HT-29 (cell line): Measurements from ENCODE around the gene RNFT2. TPM values are rescaled to one million over a fixed set of nuclear protein-coding genes. Genes with fewer than 3 reads are reported as not detected.

Experiments used
- DNase-seq: peaks from one replicate; pipeline ENCODE4 v3.0.0-alpha.2; 2015; ENCODE audit warnings: low spot score
- total RNA-seq: library from RNA; depleted of rRNA; stranded (reverse); fragments of >200 nt; shearing (Covaris generic); gene quantifications from 2 replicates; pipeline ENCODE4 v1.2.3, GENCODE V29; 2014

Gene RNFT2
- total RNA-seq, 1 experiment from 2014 or later: 16.2 TPM

DNA sequence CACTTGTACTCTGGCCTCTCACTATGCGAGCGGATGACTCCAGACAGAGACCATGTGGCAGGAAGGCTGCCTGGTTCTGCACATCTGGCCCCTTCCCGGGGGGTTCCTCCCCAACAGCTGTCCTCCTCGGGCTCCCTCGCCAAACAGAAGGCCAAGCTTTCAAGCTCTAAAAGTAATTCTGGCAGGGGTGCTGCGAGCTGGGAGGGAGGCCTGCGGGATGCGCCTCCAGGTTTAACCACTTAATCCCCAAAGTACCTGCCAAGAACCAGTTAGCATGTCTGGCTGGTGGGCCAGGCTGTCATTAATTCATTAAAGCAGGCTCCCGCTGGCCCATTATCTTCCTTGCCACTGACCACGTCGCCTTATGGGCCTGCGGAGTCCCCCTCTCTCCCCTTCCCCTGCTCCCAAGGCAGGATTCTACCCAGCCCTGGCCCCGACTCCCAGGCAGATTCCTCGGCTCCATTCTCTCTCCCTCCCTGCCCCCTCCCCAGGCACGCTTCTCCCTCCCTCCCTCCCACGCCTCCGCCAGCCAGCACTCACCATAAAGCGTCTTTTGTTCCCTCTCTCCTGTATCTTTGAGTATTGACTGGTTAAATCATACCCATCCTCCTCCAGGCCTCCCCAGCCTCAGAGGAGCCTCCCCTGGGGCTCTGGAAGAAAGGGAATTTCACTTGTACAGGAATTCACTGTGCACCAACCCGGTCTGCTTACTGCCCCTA is 138.2 kb downstream of the RNFT2 start:
- no peak for DNase-seq

- no peak for DNase-seq
Measured at GRCh38 chr12:116878567-116879508, 140.7 kb downstream of the RNFT2 start.

GRCh38 chr12:116879509-116880212 is 141.5 kb downstream of the RNFT2 start:
- DNase-seq: no peak

GRCh38 chr12:116880213-116880816 is 142.2 kb downstream of the RNFT2 start:
- DNase-seq: no peak

GRCh38 chr12:116880817-116881324 is 142.8 kb downstream of the RNFT2 start:
- DNase-seq: no peak

DNA sequence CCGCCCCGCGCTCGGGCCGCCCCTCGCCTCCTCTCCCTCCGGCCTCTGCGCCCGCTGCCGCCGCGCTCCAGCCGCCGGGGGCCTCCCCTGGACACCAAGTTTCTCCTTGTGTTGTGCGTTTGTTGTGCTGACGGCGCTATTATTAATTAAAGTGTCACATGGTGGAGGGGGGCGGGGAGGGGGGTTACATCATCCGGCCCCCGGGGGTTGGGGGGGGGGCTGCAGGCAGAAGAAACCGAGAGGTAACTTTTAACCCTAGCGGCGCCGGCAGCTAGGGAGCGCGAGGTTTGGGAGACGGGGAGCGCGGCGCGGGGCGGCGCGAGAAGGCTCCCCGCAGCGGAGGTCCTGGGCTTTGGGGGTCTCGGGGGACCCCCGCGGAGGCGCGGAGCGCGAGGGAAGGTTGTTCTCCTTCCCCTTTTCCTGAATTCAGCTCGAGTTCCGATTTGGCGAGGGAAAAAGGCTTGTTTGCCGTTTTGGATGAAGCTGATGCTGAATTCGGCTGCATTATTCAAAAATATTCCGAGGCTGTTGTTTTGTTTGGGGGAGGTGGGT is 143.3 kb downstream of the RNFT2 start, which contains the start of gene HRK:
Gene HRK (minus strand): TSS at position 117 of the 552 bp plus-strand sequence. CDS start 134 bp downstream, outside the sequence.
- no peak for DNase-seq

DNA sequence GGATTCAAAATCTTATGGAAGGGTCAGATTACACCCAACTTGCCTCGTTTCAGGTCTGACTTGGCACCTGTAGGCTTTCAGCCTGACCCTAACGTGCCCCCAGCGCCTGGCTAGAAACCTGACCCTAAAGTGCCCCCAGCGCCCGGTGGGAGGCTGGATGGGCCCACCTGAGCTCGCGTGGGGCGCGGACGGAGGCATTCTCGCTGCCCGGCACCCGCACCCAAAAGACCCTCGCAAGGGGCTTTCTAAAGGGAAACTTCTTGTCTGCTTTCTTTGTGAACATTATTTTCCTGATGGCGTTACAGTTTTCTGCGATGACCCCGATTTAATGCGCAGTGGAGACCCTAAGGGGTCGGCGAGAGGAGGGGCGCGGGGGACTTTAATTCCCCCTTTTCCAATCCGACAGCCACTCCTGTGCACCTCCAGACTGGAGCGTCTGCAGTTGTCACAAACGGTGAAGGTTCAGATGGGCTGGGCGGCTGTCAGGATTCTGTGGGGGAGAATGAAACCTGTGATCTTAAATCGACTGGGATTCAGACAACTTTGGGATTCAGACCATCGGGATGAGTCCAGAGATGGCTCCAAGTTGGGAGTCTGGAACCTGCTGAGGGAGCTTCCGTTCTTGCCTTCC is 143.9 kb downstream of the RNFT2 start:
- no peak for DNase-seq

DNA sequence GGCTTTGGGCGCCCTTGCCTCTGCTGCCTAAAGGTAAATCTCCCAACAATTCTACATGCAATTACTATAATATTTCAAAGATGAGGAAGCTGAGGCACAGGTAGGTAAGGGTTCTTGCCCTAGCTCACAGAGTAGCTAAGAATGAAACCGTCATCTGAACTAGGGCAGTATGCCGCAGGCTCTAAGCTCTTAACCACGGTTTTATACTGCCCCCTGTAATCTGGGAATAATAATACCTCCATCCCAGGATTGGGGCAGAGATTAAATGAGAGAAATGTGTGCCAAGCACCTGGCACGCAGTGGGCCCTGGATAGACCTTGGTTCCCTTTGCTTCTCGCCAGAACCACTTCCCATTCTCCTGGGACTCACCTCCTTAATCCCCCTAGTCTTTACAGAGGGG is 144.6 kb downstream of the RNFT2 start:
- DNase-seq: no peak

DNA sequence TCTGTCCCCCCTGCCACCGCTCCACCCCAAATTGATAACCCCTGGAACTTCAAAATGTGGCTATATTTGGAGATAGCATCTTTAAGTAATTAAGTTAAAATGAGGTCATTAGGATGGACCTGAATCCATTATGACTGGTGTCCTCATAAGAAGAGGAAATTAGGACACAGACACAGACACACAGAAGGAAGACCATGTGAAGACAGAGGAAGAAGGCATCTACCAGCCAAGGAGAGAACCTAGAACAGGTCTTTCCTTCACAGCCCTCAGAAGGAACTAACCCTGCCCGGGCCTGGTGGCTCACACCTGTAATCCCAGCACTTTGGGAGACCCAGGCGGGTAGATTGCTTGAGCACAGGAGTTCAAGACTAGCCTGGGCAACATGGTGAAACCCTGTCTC is 146.8 kb downstream of the RNFT2 start:
- DNase-seq: no peak

DNA sequence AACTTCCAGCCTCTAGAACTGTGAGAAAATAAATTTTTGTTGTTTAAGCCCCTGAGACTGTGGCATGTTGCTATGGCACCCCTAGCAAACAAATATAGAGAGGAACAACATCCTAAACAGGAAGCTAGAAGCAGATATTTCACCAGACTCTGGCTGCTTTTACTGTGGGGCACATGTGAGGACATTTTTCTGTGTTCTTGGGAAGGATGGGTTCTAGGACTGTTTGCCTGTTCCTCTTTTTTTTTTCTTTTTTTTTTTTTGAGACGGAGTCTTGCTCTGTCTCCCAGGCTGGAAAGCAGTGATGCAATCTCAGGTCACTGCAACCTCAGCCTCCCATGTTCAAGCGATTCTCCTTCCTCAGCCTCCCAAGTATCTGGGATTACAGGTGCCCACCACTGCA is 147.4 kb downstream of the RNFT2 start:
- peak; percentile 12 for DNase-seq

DNA sequence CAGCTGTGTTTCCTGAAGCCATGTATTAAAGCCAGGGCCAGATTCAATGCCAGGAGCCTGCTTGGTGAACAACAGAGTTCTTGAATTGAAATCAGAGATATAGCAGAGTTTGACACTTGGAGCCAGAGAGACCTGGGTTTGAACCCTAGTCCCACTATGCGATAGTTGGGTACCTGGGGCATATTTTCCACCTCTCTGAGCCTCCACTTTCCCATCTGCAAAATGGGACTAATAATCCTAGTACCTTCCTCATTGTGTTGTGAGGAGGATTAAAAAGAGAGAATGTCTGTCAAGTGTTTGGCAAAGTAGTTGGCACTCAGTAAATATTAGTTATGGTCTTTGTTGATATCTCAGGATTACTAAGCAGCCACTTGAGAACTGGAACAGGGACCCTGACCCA is 149.1 kb downstream of the RNFT2 start:
- no peak for DNase-seq

- DNase-seq: no peak
Measured at GRCh38 chr12:116887897-116888296, 149.8 kb downstream of the RNFT2 start.

DNA sequence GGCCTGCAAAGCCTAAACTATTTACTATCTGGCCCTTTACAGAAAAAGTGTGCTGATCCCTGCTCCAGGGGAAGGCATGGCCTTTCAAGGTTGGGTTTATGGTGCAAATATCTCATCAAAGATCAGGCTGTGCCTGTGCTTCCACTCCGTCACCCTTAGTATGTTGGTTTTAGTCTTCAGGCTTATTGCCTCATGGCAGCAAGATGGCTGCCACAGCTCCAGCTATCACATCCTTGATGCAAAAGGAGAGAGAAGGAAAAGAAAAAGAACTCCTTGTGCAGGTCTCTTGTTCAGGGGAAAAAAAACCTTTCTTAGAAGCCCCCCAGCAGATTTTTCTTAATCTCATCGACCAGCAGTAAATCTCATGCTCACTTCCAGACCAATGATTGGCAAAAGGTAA is 152.2 kb downstream of the RNFT2 start:
- no peak for DNase-seq

DNA sequence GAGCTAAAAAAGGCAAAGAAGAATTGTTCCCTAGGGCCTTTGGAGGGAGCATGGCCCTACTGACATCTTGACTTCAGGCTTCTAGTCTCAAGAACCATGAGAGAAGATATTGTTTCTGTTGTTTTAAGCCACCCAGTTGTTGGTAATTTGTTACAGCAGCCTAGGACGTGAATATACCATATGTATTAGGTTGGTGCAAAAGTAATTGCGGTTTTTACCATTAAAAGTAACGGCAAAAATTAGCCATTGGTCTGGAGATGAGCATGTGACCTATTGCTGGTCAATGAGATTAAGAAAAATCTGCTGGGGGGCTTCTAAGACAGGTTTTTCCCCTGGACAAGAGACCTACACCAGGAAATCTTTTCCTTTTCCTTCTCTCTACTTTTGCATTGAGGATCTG is 152.9 kb downstream of the RNFT2 start:
- no peak for DNase-seq

DNA sequence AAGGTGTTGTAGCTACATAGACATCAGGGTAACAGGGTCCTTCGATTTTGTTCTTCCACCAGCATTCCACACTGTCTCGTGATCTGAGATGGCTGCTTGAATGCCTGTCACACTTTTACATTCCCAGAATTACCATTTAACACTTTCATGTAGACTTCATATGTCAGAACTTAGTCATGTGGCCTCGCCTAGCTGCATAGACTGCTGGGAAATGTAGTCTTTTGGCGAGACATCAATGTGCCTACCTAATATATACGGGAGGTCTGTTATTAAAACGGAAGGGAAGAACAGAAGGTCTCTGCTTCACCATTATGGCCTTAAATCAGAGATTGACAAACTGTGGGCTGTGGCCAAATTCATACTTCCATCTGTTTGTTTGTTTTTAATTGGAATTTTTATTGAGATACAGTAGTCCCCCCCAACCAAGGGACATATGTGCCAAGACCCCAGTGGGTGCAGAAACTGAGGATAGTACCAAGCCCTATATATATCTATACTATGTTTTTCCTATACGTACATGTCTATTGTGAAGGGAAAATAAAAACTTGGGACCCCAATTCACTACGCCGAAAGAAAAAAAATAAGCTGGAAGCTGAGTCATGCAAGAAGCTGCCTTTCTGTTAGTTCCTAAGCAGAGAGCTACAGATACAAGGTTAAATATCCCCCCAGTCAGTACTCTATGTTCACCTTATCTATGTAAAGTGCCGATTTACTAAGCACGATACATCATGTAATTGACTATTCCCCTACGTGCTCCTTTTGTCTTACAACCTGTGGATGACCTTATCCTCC is 154.4 kb downstream of the RNFT2 start:
- peak; percentile 33 for DNase-seq

DNA sequence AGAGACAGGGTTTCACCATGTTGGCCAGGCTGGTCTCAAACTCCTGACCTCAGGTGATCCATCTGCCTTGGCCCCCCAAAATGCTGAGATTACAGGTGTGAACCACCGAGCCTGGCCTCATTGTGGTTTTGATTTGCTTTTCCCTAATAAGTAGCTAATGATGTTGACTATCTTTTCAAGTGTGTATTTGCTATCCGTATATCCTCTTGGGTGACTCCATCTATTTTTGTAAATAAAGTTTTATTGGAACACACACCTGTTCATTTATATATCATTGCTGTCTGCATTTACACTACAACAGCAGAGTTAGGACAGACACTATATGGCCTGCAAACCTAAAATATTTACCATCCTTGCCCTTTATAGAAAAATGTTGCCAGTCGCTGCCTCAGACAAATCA is 156.8 kb downstream of the RNFT2 start:
- DNase-seq: no peak

GRCh38 chr12:116896411-116896924 is 158.4 kb downstream of the RNFT2 start:
- DNase-seq: no peak

- no peak for DNase-seq
Measured at GRCh38 chr12:116897476-116897875, 159.4 kb downstream of the RNFT2 start.

GRCh38 chr12:116898669-116899068 is 160.6 kb downstream of the RNFT2 start:
- DNase-seq: no peak

- DNase-seq: no peak
Measured at GRCh38 chr12:116901612-116902011, 163.5 kb downstream of the RNFT2 start.
